Left lung (tissue), 10 donors: Measurements from ENCODE around the gene VEZT. TPM values are rescaled to one million over a fixed set of nuclear protein-coding genes. Genes with fewer than 3 reads are reported as not detected.
"Not testable (repeated sequence)": the region's sequence is repeated elsewhere in the genome, so short reads cannot be mapped to it uniquely, and the experiment has no call there.

Source experiments
- ATAC-seq: fragments of 200-7000 bp; cut with Tn5 transposase; one replicate; pipeline ENCODE4 v1.9.1; 2020; ENCODE audit warnings: moderate library complexity
- DNase-seq, 4 donors: peaks; one replicate each; pipeline ENCODE4 v3.0.0-alpha.2; 2013 to 2020
- H3K27ac ChIP-seq, 2 donors: fragments of 200-600 bp; sonication (generic) in 1 of 2; one replicate each; pipeline versions ENCODE4 v1.5.0 to v1.8.0; 2020 to 2021
- H3K27me3 ChIP-seq, 2 donors: fragments of 200-600 bp; sonication (generic) in 1 of 2; one replicate each; pipeline versions ENCODE4 v1.5.0 to v1.8.0; 2020 to 2021
- H3K36me3 ChIP-seq, 2 donors: fragments of 200-600 bp; sonication (generic) in 1 of 2; one replicate each; pipeline versions ENCODE4 v1.5.0 to v1.8.0; 2020 to 2021
- H3K4me1 ChIP-seq, 2 donors: fragments of 200-600 bp; one replicate each; pipeline ENCODE4 v1.8.0; 2021
- H3K4me3 ChIP-seq, 2 donors: fragments of 200-600 bp; sonication (generic) in 1 of 2; one replicate each; pipeline versions ENCODE4 v1.5.0 to v1.8.0; 2020 to 2021; ENCODE audit warnings: mild to moderate bottlenecking in 1 of 2
- H3K9me3 ChIP-seq, 2 donors: fragments of 200-600 bp; sonication (generic) in 1 of 2; one replicate each; pipeline versions ENCODE4 v1.5.0 to v1.8.0; 2020 to 2021
- CTCF ChIP-seq, 2 donors: fragments of 200-600 bp; sonication (generic) in 1 of 2; IDR thresholded peaks; one replicate each; pipeline versions ENCODE4 v1.5.0 to v1.8.0; 2021; ENCODE audit warnings: antibody characterized with exemption in 2 of 2
- intact Hi-C, 2 donors: fragments of 100-400 bp; cut with DNase I; formaldehyde crosslinking; loops; one replicate each; pipeline versions ENCODE4 v1.11.2 to v1.14.2; 2022
- polyA plus RNA-seq, 6 donors: library from polyadenylated mRNA; unstranded; fragments of 120-200 nt; gene quantifications; one replicate each; pipeline ENCODE4 v1.2.1, GENCODE V29; 2013; ENCODE audit not compliant: insufficient read length in 6 of 6
- total RNA-seq, 2 donors: library from RNA; stranded (reverse); fragmentation: NEBNext Ultra II Directional; extraction: Animal tissue kit (Norgen Biotek cat#: 25700); gene quantifications; one replicate each; pipeline ENCODE4 v1.2.1, GENCODE V29; 2021
- donor health status: DM: no; HTN: yes; CAD: no.
- donor health status: DM: no; HTN: no; CAD: no.

The VEZT gene
- total and polyA plus RNA-seq, 8 donors: 69.4 to 108 (median 87.1) TPM

GRCh38 chr12:95228617-95229016, 11.0 kb downstream of the VEZT start:
- DNase-seq (no peak), ATAC-seq (no peak)
- peaks cover 0 to 7% of the 10 kb centered on the region in 2 donors for H3K36me3 ChIP-seq
- no peaks in the 10 kb centered on the region for H3K9me3 ChIP-seq
- peaks cover 8 to 25% of the 10 kb centered on the region in 2 donors for H3K4me1 ChIP-seq
- H3K27me3 ChIP-seq: no peaks in the 10 kb centered on the region
- no peak overlapping the region for H3K27ac ChIP-seq
- no peak for TF ChIP-seq CTCF (IDR thresholded peaks at IDR 0.05)
- intact Hi-C loops: no loop called here
- no peak overlapping the region for H3K4me3 ChIP-seq

- peaks cover 8 to 25% of the 10 kb centered on the region in 2 donors for H3K4me1 ChIP-seq
- H3K27ac ChIP-seq: peak overlapping the region in 1 of 2 donors; percentile 5
- H3K9me3 ChIP-seq: no peaks in the 10 kb centered on the region
- ATAC-seq (no peak), DNase-seq (no peak)
- no peaks in the 10 kb centered on the region for H3K27me3 ChIP-seq
- peaks cover 0 to 11% of the 10 kb centered on the region in 2 donors for H3K36me3 ChIP-seq
- no peak overlapping the region for H3K4me3 ChIP-seq
- intact Hi-C loops: no loop called here
- no peak for TF ChIP-seq CTCF (IDR thresholded peaks at IDR 0.05)
These were observed 12.0 kb downstream of the VEZT start for GRCh38 chr12:95229636-95230035.

GRCh38 chr12:95230313-95230712, 12.7 kb downstream of the VEZT start:
- H3K4me3 ChIP-seq: no peak overlapping the region
- intact Hi-C loops: no loop called here
- H3K4me1 ChIP-seq: peaks cover 8 to 25% of the 10 kb centered on the region in 2 donors
- ATAC-seq: no peak
- no peak for TF ChIP-seq CTCF (IDR thresholded peaks at IDR 0.05)
- no peaks in the 10 kb centered on the region for H3K27me3 ChIP-seq
- no peak for DNase-seq
- H3K9me3 ChIP-seq: no peaks in the 10 kb centered on the region
- peaks cover 0 to 6% of the 10 kb centered on the region in 2 donors for H3K36me3 ChIP-seq
- peak overlapping the region in 1 of 2 donors; percentile 5 for H3K27ac ChIP-seq

- ATAC-seq: no peak
- H3K27me3 ChIP-seq: no peaks in the 10 kb centered on the region
- no peak for TF ChIP-seq CTCF (IDR thresholded peaks at IDR 0.05)
- H3K9me3 ChIP-seq: no peaks in the 10 kb centered on the region
- DNase-seq: no peak
- H3K4me1 ChIP-seq: peaks cover 6 to 25% of the 10 kb centered on the region in 2 donors
- H3K36me3 ChIP-seq: peaks cover 0 to 4% of the 10 kb centered on the region in 2 donors
- no peak overlapping the region for H3K27ac ChIP-seq
- intact Hi-C loops: no loop called here
- no peak overlapping the region for H3K4me3 ChIP-seq
These were observed 13.6 kb downstream of the VEZT start for GRCh38 chr12:95231190-95231589.

- H3K4me3 ChIP-seq, DNase-seq, H3K9me3 ChIP-seq, H3K27me3 ChIP-seq, intact Hi-C loops, H3K36me3 ChIP-seq, H3K27ac ChIP-seq, ATAC-seq: not testable (repeated sequence)
- peaks cover 0 to 11% of the 10 kb centered on the region in 2 donors for H3K4me1 ChIP-seq
These were observed 16.6 kb downstream of the VEZT start for GRCh38 chr12:95234187-95234586.

- ATAC-seq: not testable (repeated sequence)
These were observed 18.0 kb downstream of the VEZT start for GRCh38 chr12:95235621-95236020.

More at GRCh38 chr12:95235621-95236020, 18.0 kb downstream of the VEZT start:
- H3K9me3 ChIP-seq, H3K27ac ChIP-seq, intact Hi-C loops, H3K4me3 ChIP-seq, DNase-seq, H3K36me3 ChIP-seq, H3K4me1 ChIP-seq, H3K27me3 ChIP-seq: not testable (repeated sequence)
